Fibroblast of the aortic adventitia (primary cell): ENCODE results near the gene SYPL1. TPM values are rescaled to one million over a fixed set of nuclear protein-coding genes. Genes with fewer than 3 reads are reported as not detected.

ENCODE experiments used
- DNase-seq: peaks from one replicate; pipeline ENCODE4 v3.0.0-alpha.2; 2010; ENCODE audit warnings: low read depth
- H3K4me3 ChIP-seq: 2 replicates; pipeline ENCODE4 v1.5.1; 2011; ENCODE audit warnings: low read depth, mild to moderate bottlenecking, control low read depth, low read length, moderate library complexity
- CTCF ChIP-seq: IDR thresholded peaks from 2 replicates; pipeline ENCODE4 v1.5.1; 2011; ENCODE audit warnings: mild to moderate bottlenecking, low read length, control low read depth, inconsistent platforms; ENCODE audit not compliant: insufficient read depth
- total RNA-seq: library from RNA; depleted of rRNA; stranded (reverse); fragments of >200 nt; gene quantifications from 2 replicates; pipeline ENCODE4 v1.2.3, GENCODE V29; 2012; ENCODE audit warnings: low replicate concordance

Gene SYPL1
- total RNA-seq, 1 donor: 69.5 TPM

DNA sequence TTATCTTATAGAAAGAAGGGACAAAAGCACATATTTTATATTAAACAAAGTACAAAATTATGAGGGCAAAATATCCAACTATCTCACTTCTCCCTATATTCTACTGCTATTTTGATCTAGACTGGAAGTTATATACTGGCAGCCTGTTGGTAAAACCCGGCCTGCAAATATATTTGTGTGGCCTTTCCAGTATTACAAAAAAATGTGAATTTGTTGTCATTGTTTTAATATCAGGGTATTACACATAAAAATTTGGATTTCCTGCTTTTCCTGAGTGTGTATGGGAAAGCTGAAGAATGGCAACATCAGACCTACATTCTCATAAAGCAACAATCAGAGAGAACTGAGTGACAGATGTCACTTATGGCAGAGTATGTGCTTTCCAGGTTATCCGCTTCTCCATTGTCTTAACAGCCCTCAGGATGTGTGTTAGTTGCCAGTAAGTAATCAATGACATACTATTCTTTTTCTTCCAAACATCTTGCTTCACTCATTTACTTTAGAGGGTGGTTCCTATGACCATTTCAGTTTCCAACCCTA, 7.3 kb downstream of the SYPL1 start:
- no peak for TF ChIP-seq CTCF
- DNase-seq: no peak
- H3K4me3 ChIP-seq: no peak overlapping the region

- no peak for DNase-seq
- TF ChIP-seq CTCF: no peak
- H3K4me3 ChIP-seq: no peak overlapping the region
These were observed 9.6 kb downstream of the SYPL1 start for GRCh38 chr7:106102387-106102966.

DNA sequence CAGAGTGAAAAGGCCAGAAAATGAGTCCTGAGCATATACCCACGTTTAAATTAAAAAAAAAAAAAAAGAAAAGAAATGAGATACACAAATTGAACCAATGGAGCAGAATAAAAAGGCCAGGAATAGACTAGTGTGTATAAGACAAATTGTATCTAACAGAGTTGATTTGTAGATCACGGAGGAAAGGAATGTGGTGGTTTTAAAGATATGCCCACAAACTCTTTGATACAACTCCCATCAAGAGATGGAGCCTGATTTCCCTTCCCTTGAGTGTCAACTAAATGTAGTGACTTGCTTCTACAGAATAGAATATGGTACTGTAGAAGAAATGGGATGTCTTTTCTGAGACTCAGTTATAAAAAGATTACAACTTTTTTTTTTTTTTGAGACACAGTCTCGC, 10.4 kb downstream of the SYPL1 start:
- H3K4me3 ChIP-seq: no peak overlapping the region
- no peak for TF ChIP-seq CTCF
- DNase-seq: no peak

DNA sequence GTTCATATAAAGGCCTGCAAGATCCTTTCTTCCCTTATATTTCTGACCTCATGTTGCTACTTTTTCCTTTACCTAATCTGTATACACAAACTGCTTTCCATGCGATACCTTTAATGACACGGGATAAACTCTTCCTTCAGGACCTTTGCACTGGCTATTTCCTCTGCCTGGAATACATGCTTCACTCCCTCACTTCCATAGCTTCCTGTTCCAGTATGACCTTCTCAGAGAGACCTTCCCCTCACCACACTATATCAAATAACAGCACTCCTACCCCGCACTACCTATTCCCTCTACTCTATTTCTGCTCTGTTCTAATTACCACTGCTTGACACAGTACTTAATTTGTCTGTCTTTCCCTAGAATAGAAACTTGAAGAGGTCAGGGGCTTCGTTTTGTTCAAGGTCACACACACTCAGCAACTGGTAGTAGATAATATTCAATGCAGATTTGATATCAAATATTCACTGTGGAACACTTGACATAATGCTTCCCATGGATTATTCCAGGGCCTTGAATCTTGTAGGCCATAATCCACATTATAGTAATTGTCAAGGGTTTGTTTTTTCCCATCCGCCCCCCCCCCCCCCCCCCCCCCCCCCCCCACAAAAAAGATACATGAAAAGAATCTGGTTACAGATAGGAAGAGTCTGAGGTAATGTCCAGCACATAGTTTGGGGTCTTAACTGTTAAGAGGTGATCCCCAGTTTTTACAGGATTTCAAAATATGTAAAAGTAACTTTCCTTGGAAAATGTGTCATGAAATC, 11.1 kb downstream of the SYPL1 start:
- H3K4me3 ChIP-seq: no peak overlapping the region
- TF ChIP-seq CTCF: no peak
- no peak for DNase-seq

GRCh38 chr7:106099539-106099938, 12.6 kb downstream of the SYPL1 start:
- DNase-seq: no peak
- no peak overlapping the region for H3K4me3 ChIP-seq
- TF ChIP-seq CTCF: no peak

DNA sequence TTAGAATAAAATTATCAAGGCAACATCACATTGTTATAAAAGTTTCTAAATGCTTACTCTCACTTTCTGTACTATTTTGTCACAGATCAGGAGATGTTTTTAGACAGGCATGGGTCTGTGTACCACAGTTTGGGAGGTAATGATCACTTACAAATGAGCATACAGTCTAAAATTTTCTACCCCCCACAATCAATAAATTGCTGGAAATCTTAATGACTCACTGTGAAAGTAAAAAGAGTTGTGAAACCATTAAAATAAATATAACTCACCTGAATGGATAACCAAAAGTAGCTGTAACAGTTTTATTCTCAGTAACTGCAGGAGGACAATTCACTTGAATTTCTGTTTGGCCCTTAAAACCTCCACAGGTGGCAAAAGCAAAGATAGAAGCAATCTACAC, 13.2 kb downstream of the SYPL1 start:
- no peak for TF ChIP-seq CTCF
- H3K4me3 ChIP-seq: no peak overlapping the region
- no peak for DNase-seq
